Stimulated activated memory B cell treated with anti-CD40 and anti-IgM and Interleukin-4, amounts not matched to agents 10 μg/mL and 1 μg/mL and 100 μg/mL, for 72 hours (primary cell): ENCODE results near the gene MVK.
"Not testable (repeated sequence)": the region's sequence is repeated elsewhere in the genome, so short reads cannot be mapped to it uniquely, and the experiment has no call there.

Source experiments
- ATAC-seq: fragments of 150-1000 bp; cut with Tn5 transposase; 2 replicates; pipeline ENCODE4 v1.10.0; 2021
- H3K27ac Mint-ChIP-seq: one replicate; pipeline ENCODE4 v1.8.0; 2022; ENCODE audit warnings: mild to moderate bottlenecking, mixed read lengths
- H3K27me3 Mint-ChIP-seq: one replicate; pipeline ENCODE4 v1.8.0; 2022; ENCODE audit warnings: mixed read lengths
- H3K36me3 Mint-ChIP-seq: one replicate; pipeline ENCODE4 v1.8.0; 2022; ENCODE audit warnings: mixed read lengths
- H3K4me1 Mint-ChIP-seq: one replicate; pipeline ENCODE4 v1.8.0; 2022; ENCODE audit warnings: mixed read lengths
- H3K4me3 Mint-ChIP-seq: one replicate; pipeline ENCODE4 v1.8.0; 2022; ENCODE audit warnings: mild to moderate bottlenecking, moderate library complexity, mixed read lengths
- H3K9me3 Mint-ChIP-seq: one replicate; pipeline ENCODE4 v1.8.0; 2022; ENCODE audit warnings: mixed read lengths

The MVK gene

GRCh38 chr12:109600481-109600880 is 26.9 kb downstream of the MVK start:
- H3K9me3 Mint-ChIP-seq: no peaks in the 10 kb centered on the region
- peaks cover 30% of the 10 kb centered on the region for H3K4me1 Mint-ChIP-seq
- no peak overlapping the region for H3K27ac Mint-ChIP-seq
- no peak overlapping the region for H3K4me3 Mint-ChIP-seq
- ATAC-seq: no peak
- peaks cover 6% of the 10 kb centered on the region for H3K36me3 Mint-ChIP-seq
- no peaks in the 10 kb centered on the region for H3K27me3 Mint-ChIP-seq

- no peaks in the 10 kb centered on the region for H3K9me3 Mint-ChIP-seq
- H3K4me1 Mint-ChIP-seq: peaks cover 25% of the 10 kb centered on the region
- peaks cover 6% of the 10 kb centered on the region for H3K36me3 Mint-ChIP-seq
- ATAC-seq: no peak
- H3K4me3 Mint-ChIP-seq: no peak overlapping the region
- no peaks in the 10 kb centered on the region for H3K27me3 Mint-ChIP-seq
- H3K27ac Mint-ChIP-seq: no peak overlapping the region
Observed at GRCh38 chr12:109600995-109601394, 27.4 kb downstream of the MVK start.

GRCh38 chr12:109601557-109601956 is 28.0 kb downstream of the MVK start:
- no peak for ATAC-seq
- no peaks in the 10 kb centered on the region for H3K9me3 Mint-ChIP-seq
- H3K27me3 Mint-ChIP-seq: no peaks in the 10 kb centered on the region
- peaks cover 25% of the 10 kb centered on the region for H3K4me1 Mint-ChIP-seq
- H3K4me3 Mint-ChIP-seq: no peak overlapping the region
- H3K36me3 Mint-ChIP-seq: peaks cover 6% of the 10 kb centered on the region
- no peak overlapping the region for H3K27ac Mint-ChIP-seq

GRCh38 chr12:109602132-109602531 is 28.5 kb downstream of the MVK start:
- not testable (repeated sequence) for H3K27me3 Mint-ChIP-seq, H3K4me3 Mint-ChIP-seq, H3K9me3 Mint-ChIP-seq, H3K27ac Mint-ChIP-seq, H3K36me3 Mint-ChIP-seq, ATAC-seq
- peaks cover 21% of the 10 kb centered on the region for H3K4me1 Mint-ChIP-seq

GRCh38 chr12:109604132-109604585 is 30.6 kb downstream of the MVK start:
- Mint-ChIP-seq H3K9me3 (no peaks in the 10 kb centered on the region), H3K4me1 (peaks cover 12% of the 10 kb centered on the region), H3K4me3 (no peak overlapping the region), H3K36me3 (no peaks in the 10 kb centered on the region), H3K27me3 (no peaks in the 10 kb centered on the region), H3K27ac (no peak overlapping the region)
- ATAC-seq: no peak

GRCh38 chr12:109605016-109605415 is 31.4 kb downstream of the MVK start:
- H3K27me3 Mint-ChIP-seq: peaks cover 8% of the 10 kb centered on the region
- no peak for ATAC-seq
- H3K4me3 Mint-ChIP-seq: no peak overlapping the region
- no peaks in the 10 kb centered on the region for H3K9me3 Mint-ChIP-seq
- H3K27ac Mint-ChIP-seq: no peak overlapping the region
- no peaks in the 10 kb centered on the region for H3K36me3 Mint-ChIP-seq
- peaks cover 12% of the 10 kb centered on the region for H3K4me1 Mint-ChIP-seq

- no peak overlapping the region for H3K4me3 Mint-ChIP-seq
- H3K27ac Mint-ChIP-seq: no peak overlapping the region
- no peaks in the 10 kb centered on the region for H3K9me3 Mint-ChIP-seq
- ATAC-seq: no peak
- no peaks in the 10 kb centered on the region for H3K36me3 Mint-ChIP-seq
- peaks cover 14% of the 10 kb centered on the region for H3K27me3 Mint-ChIP-seq
- peaks cover 12% of the 10 kb centered on the region for H3K4me1 Mint-ChIP-seq
Observed at GRCh38 chr12:109605599-109606228, 32.1 kb downstream of the MVK start.

GRCh38 chr12:109606320-109607028 is 32.9 kb downstream of the MVK start:
- no peak overlapping the region for H3K27ac Mint-ChIP-seq
- no peaks in the 10 kb centered on the region for H3K36me3 Mint-ChIP-seq
- H3K9me3 Mint-ChIP-seq: no peaks in the 10 kb centered on the region
- peaks cover 12% of the 10 kb centered on the region for H3K4me1 Mint-ChIP-seq
- H3K4me3 Mint-ChIP-seq: no peak overlapping the region
- H3K27me3 Mint-ChIP-seq: peaks cover 21% of the 10 kb centered on the region
- no peak for ATAC-seq

- Mint-ChIP-seq H3K9me3 (no peaks in the 10 kb centered on the region), H3K27me3 (peaks cover 33% of the 10 kb centered on the region), H3K36me3 (no peaks in the 10 kb centered on the region), H3K4me1 (peaks cover 12% of the 10 kb centered on the region), H3K27ac (no peak overlapping the region), H3K4me3 (no peak overlapping the region)
- no peak for ATAC-seq
Observed at GRCh38 chr12:109607618-109608017, 34.0 kb downstream of the MVK start.

- Mint-ChIP-seq H3K4me3 (no peak overlapping the region), H3K36me3 (no peaks in the 10 kb centered on the region), H3K27ac (no peak overlapping the region), H3K27me3 (peaks cover 39% of the 10 kb centered on the region), H3K9me3 (no peaks in the 10 kb centered on the region), H3K4me1 (peaks cover 11% of the 10 kb centered on the region)
- ATAC-seq: no peak
Observed at GRCh38 chr12:109608270-109608669, 34.7 kb downstream of the MVK start.

GRCh38 chr12:109608793-109609192 is 35.2 kb downstream of the MVK start:
- Mint-ChIP-seq H3K9me3 (no peaks in the 10 kb centered on the region), H3K4me3 (no peak overlapping the region), H3K4me1 (peaks cover 6% of the 10 kb centered on the region), H3K27ac (no peak overlapping the region), H3K36me3 (no peaks in the 10 kb centered on the region), H3K27me3 (peaks cover 45% of the 10 kb centered on the region)
- ATAC-seq: no peak

- no peak overlapping the region for H3K4me3 Mint-ChIP-seq
- H3K27ac Mint-ChIP-seq: no peak overlapping the region
- peaks cover 50% of the 10 kb centered on the region for H3K27me3 Mint-ChIP-seq
- no peaks in the 10 kb centered on the region for H3K9me3 Mint-ChIP-seq
- peaks cover under 1% of the 10 kb centered on the region for H3K4me1 Mint-ChIP-seq
- no peaks in the 10 kb centered on the region for H3K36me3 Mint-ChIP-seq
- ATAC-seq: no peak
Observed at GRCh38 chr12:109609342-109609741, 35.7 kb downstream of the MVK start.

GRCh38 chr12:109610523-109610922 is 36.9 kb downstream of the MVK start:
- H3K27ac Mint-ChIP-seq: no peak overlapping the region
- peaks cover 62% of the 10 kb centered on the region for H3K27me3 Mint-ChIP-seq
- H3K4me1 Mint-ChIP-seq: no peaks in the 10 kb centered on the region
- no peaks in the 10 kb centered on the region for H3K36me3 Mint-ChIP-seq
- H3K4me3 Mint-ChIP-seq: no peak overlapping the region
- ATAC-seq: no peak
- no peaks in the 10 kb centered on the region for H3K9me3 Mint-ChIP-seq

GRCh38 chr12:109611223-109611622 is 37.6 kb downstream of the MVK start:
- Mint-ChIP-seq H3K9me3 (no peaks in the 10 kb centered on the region), H3K4me1 (no peaks in the 10 kb centered on the region), H3K27me3 (peaks cover 66% of the 10 kb centered on the region), H3K4me3 (no peak overlapping the region), H3K36me3 (no peaks in the 10 kb centered on the region), H3K27ac (no peak overlapping the region)
- no peak for ATAC-seq

GRCh38 chr12:109612003-109612402 is 38.4 kb downstream of the MVK start:
- ATAC-seq: no peak
- Mint-ChIP-seq H3K36me3 (no peaks in the 10 kb centered on the region), H3K27ac (no peak overlapping the region), H3K27me3 (peaks cover 73% of the 10 kb centered on the region), H3K4me1 (no peaks in the 10 kb centered on the region), H3K4me3 (no peak overlapping the region), H3K9me3 (no peaks in the 10 kb centered on the region)

GRCh38 chr12:109612975-109613502 is 39.4 kb downstream of the MVK start:
- H3K27me3 Mint-ChIP-seq: peaks cover 81% of the 10 kb centered on the region
- no peak for ATAC-seq

More at GRCh38 chr12:109612975-109613502, 39.4 kb downstream of the MVK start:
- Mint-ChIP-seq H3K36me3 (no peaks in the 10 kb centered on the region), H3K27ac (no peak overlapping the region), H3K4me3 (no peak overlapping the region), H3K4me1 (no peaks in the 10 kb centered on the region), H3K9me3 (no peaks in the 10 kb centered on the region)
